ENCODE measurements around the gene FNDC5. TPM values are rescaled to one million over a fixed set of nuclear protein-coding genes. Genes with fewer than 3 reads are reported as not detected.

FNDC5 gene
- total and polyA plus RNA-seq, 2 of the 13 experiments (the other 11 are each of a cell fraction or from before 2014, with no cell fraction given), result 1.4 to 3.1 TPM

GRCh38 chr1:32817159-32817814, 53.4 kb downstream of the FNDC5 start, which contains the start of the genes S100PBP and YARS1 (continued):
- TF ChIP-seq ZBTB25 (CRISPR knock-in tag; IDR thresholded peaks at IDR 0.05) (peak; percentile 96), TFDP1 (CRISPR knock-in tag; IDR thresholded peaks at IDR 0.05; ENCODE audit: borderline replicate concordance) (peak; percentile 87), ZNF274 (CRISPR knock-in tag; IDR thresholded peaks at IDR 0.05) (peak; percentile 86; the same call in 1 of the 2 replicates), TCF7 (IDR thresholded peaks at IDR 0.05; ENCODE audit: low read depth) (no peak), ZBTB14 (CRISPR knock-in tag; IDR thresholded peaks at IDR 0.05) (no peak; the same call in 1 of the 2 replicates), ZNF451 (CRISPR knock-in tag; IDR thresholded peaks at IDR 0.05) (0 out of 2 replicates have a peak, but pooled peaks have one; percentile 55), ZFAT (CRISPR knock-in tag; conservative IDR thresholded peaks at IDR 0.05) (peak; percentile 39; the same call in 1 of the 2 replicates), KLF15 (CRISPR knock-in tag; IDR thresholded peaks at IDR 0.05; ENCODE audit: borderline replicate concordance) (peak; percentile 39; the same call in 1 of the 2 replicates), ARNT2 (CRISPR knock-in tag; IDR thresholded peaks at IDR 0.05; ENCODE audit: low read depth) (peak; percentile 94), ZNF816 (CRISPR knock-in tag; IDR thresholded peaks at IDR 0.05; ENCODE audit: borderline replicate concordance) (no peak), ATAD3A (CRISPR knock-in tag; IDR thresholded peaks at IDR 0.05) (no peak), ARID5B (CRISPR knock-in tag; IDR thresholded peaks at IDR 0.05) (peak; percentile 84), SAP130 (CRISPR knock-in tag; IDR thresholded peaks at IDR 0.05; ENCODE audit: low read depth) (peak; percentile 99), SYNCRIP (IDR thresholded peaks at IDR 0.05; ENCODE audit: insufficient read depth, low read depth, low read length) (no peak), ZNF563 (CRISPR knock-in tag; IDR thresholded peaks at IDR 0.05) (peak; percentile 82; the same call in 1 of the 2 replicates), FOXA1 (IDR thresholded peaks at IDR 0.05) (no peak), FOXA1 (CRISPR knock-in tag; IDR thresholded peaks at IDR 0.05) (peak; percentile 47; the same call in 1 of the 2 replicates), AFF4 (CRISPR knock-in tag; IDR thresholded peaks at IDR 0.05) (0 out of 2 replicates have a peak, but pooled peaks have one; percentile 39), RXRA (CRISPR knock-in tag; IDR thresholded peaks at IDR 0.05) (peak; percentile 81)
